ENCODE data around the gene OPA3.

Gene OPA3

GRCh38 chr19:45595814-45596213 lies 11.2 kb upstream of the OPA3 start:
- no peak overlapping the region for H3K9ac ChIP-seq (ENCODE audit: low read depth, low read length)
- H3K4me2 ChIP-seq (ENCODE audit: insufficient read depth, low read length), result no peak overlapping the region
- no peak for DNase-seq
- no peak overlapping the region for H3K4me3 ChIP-seq (ENCODE audit: low read depth in 1 of 2, low read length in 2 of 2)
- no peaks in the 10 kb centered on the region for H3K79me2 ChIP-seq (ENCODE audit: insufficient read depth, low read length)
- TF ChIP-seq EZH2 (IDR thresholded peaks at IDR 0.05; ENCODE audit: borderline replicate concordance, low read depth, low read length, severe bottlenecking), result no peak
- TF ChIP-seq CTCF (IDR thresholded peaks at IDR 0.05; ENCODE audit: borderline replicate concordance, extremely low read depth, low read length, poor library complexity, severe bottlenecking), result no peak
- H3K27ac ChIP-seq (ENCODE audit: low read length), result no peak overlapping the region
- peaks cover 37% of the 10 kb centered on the region for H3K27me3 ChIP-seq (ENCODE audit: insufficient read depth, low read length, poor library complexity)
- no peak for ATAC-seq (ENCODE audit: insufficient read depth, low read depth)
- H4K20me1 ChIP-seq (ENCODE audit: insufficient read depth, low read length), result no peaks in the 10 kb centered on the region; the same call in none of the 2 replicates
- H3K9me3 ChIP-seq (ENCODE audit: insufficient read depth, low read length, severe bottlenecking), result no peaks in the 10 kb centered on the region
- no peaks in the 10 kb centered on the region for H3K4me1 ChIP-seq (ENCODE audit: insufficient read depth, low read length)
- no peaks in the 10 kb centered on the region for H3K36me3 ChIP-seq (ENCODE audit: insufficient read depth, low read length)
- H2AFZ ChIP-seq (ENCODE audit: low read depth, low read length), result no peak overlapping the region

DNA sequence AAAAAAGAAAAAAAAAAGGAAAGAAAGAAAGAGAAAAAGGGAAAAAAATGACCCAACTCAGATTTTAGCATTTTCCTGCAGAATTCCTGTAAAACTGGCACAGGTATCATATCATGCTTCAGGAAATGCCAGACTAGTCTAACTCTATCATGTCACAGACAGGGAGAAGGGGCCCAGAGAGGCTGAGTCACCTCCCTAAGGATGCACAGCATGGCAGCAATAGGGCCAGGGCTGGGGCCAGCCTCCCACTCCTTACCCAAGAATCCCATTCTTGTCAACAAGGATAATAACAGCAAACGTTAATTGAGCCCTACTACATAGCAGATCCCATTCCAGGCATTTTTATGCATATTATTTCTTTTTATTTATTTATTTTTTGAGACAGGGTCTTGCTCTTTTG lies 8.9 kb upstream of the OPA3 start:
- H4K20me1 ChIP-seq (ENCODE audit: insufficient read depth, low read length), result no peaks in the 10 kb centered on the region; the same call in none of the 2 replicates
- H3K79me2 ChIP-seq (ENCODE audit: insufficient read depth, low read length), result no peaks in the 10 kb centered on the region
- no peaks in the 10 kb centered on the region for H3K4me1 ChIP-seq (ENCODE audit: insufficient read depth, low read length)
- no peak overlapping the region for H3K4me3 ChIP-seq (ENCODE audit: low read depth in 1 of 2, low read length in 2 of 2)
- no peak overlapping the region for H3K9ac ChIP-seq (ENCODE audit: low read depth, low read length)
- H3K36me3 ChIP-seq (ENCODE audit: insufficient read depth, low read length), result no peaks in the 10 kb centered on the region
- no peak for ATAC-seq (ENCODE audit: insufficient read depth, low read depth)
- H3K9me3 ChIP-seq (ENCODE audit: insufficient read depth, low read length, severe bottlenecking), result no peaks in the 10 kb centered on the region
- no peak overlapping the region for H3K4me2 ChIP-seq (ENCODE audit: insufficient read depth, low read length)
- H3K27me3 ChIP-seq (ENCODE audit: insufficient read depth, low read length, poor library complexity), result peaks cover 17% of the 10 kb centered on the region
- H2AFZ ChIP-seq (ENCODE audit: low read depth, low read length), result no peak overlapping the region
- no peak for DNase-seq
- no peak overlapping the region for H3K27ac ChIP-seq (ENCODE audit: low read length)
- TF ChIP-seq EZH2 (IDR thresholded peaks at IDR 0.05; ENCODE audit: borderline replicate concordance, low read depth, low read length, severe bottlenecking), result no peak
- no peak for TF ChIP-seq CTCF (IDR thresholded peaks at IDR 0.05; ENCODE audit: borderline replicate concordance, extremely low read depth, low read length, poor library complexity, severe bottlenecking)

DNA sequence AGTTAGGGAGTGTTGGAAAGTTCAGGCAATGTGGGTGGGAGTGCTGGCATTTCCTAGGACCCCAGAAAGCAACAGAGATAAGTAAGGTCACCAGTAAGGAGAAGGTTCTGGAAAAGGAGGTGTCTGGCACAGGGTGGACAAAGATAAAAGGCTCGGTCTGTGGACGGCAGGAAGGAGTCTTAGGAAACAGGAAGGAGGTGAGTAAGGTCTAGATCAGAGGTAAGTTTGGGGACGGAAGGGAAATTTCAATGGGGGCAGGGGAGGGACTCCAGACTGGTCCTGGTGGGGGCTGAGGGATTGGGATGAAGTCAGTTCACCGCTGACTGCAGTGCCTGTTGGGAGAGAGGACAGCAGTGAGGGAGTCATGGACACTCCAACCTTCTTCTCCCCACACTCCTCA lies 7.8 kb upstream of the OPA3 start:
- Histone ChIP-seq H3K9ac (ENCODE audit: low read depth, low read length) (no peak overlapping the region), H3K4me1 (ENCODE audit: insufficient read depth, low read length) (no peaks in the 10 kb centered on the region), H4K20me1 (ENCODE audit: insufficient read depth, low read length) (no peaks in the 10 kb centered on the region), H3K4me3 (ENCODE audit: low read depth in 1 of 2, low read length in 2 of 2) (no peak overlapping the region), H3K36me3 (ENCODE audit: insufficient read depth, low read length) (no peaks in the 10 kb centered on the region), H3K27me3 (ENCODE audit: insufficient read depth, low read length, poor library complexity) (peaks cover 6% of the 10 kb centered on the region), H2AFZ (ENCODE audit: low read depth, low read length) (no peak overlapping the region), H3K27ac (ENCODE audit: low read length) (no peak overlapping the region), H3K9me3 (ENCODE audit: insufficient read depth, low read length, severe bottlenecking) (no peaks in the 10 kb centered on the region), H3K4me2 (ENCODE audit: insufficient read depth, low read length) (no peak overlapping the region), H3K79me2 (ENCODE audit: insufficient read depth, low read length) (no peaks in the 10 kb centered on the region)
- TF ChIP-seq EZH2 (IDR thresholded peaks at IDR 0.05; ENCODE audit: borderline replicate concordance, low read depth, low read length, severe bottlenecking) (no peak), CTCF (IDR thresholded peaks at IDR 0.05; ENCODE audit: borderline replicate concordance, extremely low read depth, low read length, poor library complexity, severe bottlenecking) (no peak)
- ATAC-seq (ENCODE audit: insufficient read depth, low read depth) (no peak), DNase-seq (no peak)

- no peak for DNase-seq
- Histone ChIP-seq H4K20me1 (ENCODE audit: insufficient read depth, low read length) (no peaks in the 10 kb centered on the region), H3K27me3 (ENCODE audit: insufficient read depth, low read length, poor library complexity) (peaks cover 1% of the 10 kb centered on the region), H2AFZ (ENCODE audit: low read depth, low read length) (no peak overlapping the region), H3K4me1 (ENCODE audit: insufficient read depth, low read length) (no peaks in the 10 kb centered on the region), H3K4me2 (ENCODE audit: insufficient read depth, low read length) (no peak overlapping the region), H3K27ac (ENCODE audit: low read length) (no peak overlapping the region), H3K36me3 (ENCODE audit: insufficient read depth, low read length) (no peaks in the 10 kb centered on the region), H3K9ac (ENCODE audit: low read depth, low read length) (no peak overlapping the region), H3K79me2 (ENCODE audit: insufficient read depth, low read length) (no peaks in the 10 kb centered on the region), H3K9me3 (ENCODE audit: insufficient read depth, low read length, severe bottlenecking) (no peaks in the 10 kb centered on the region), H3K4me3 (ENCODE audit: low read depth in 1 of 2, low read length in 2 of 2) (no peak overlapping the region)
- no peak for ATAC-seq (ENCODE audit: insufficient read depth, low read depth)
- TF ChIP-seq EZH2 (IDR thresholded peaks at IDR 0.05; ENCODE audit: borderline replicate concordance, low read depth, low read length, severe bottlenecking), result no peak
- TF ChIP-seq CTCF (IDR thresholded peaks at IDR 0.05; ENCODE audit: borderline replicate concordance, extremely low read depth, low read length, poor library complexity, severe bottlenecking), result no peak
Observed at GRCh38 chr19:45591638-45592005, 7.0 kb upstream of the OPA3 start.

Data from DND-41 (cell line).